Common myeloid progenitor, CD34-positive (primary cell): ENCODE measurements around the gene RNASE13.
A peak's percentile ranks its signal among the peaks of the same experiment; 100 is the strongest.

ENCODE experiments used
- CTCF ChIA-PET: fragments of 350-600 bp; sonication (Branson Sonifier 250); formaldehyde crosslinking; loops from one replicate; lab custom pipeline; 2021; ENCODE audit warnings: antibody characterized with exemption; lab: Charles Lee
- POLR2A ChIA-PET: fragments of 350-600 bp; sonication (Branson Sonifier 250); formaldehyde crosslinking; loops from one replicate; lab custom pipeline; 2021; ENCODE audit warnings: antibody characterized with exemption; lab: Charles Lee
- DNase-seq, 3 donors: peaks; one replicate each; pipeline versions ENCODE4 v3.0.0 to v3.0.0-alpha.2; 2013
- H3K27ac ChIP-seq, 2 experiments: 1 replicate in 1 of 2; 2 replicates in 1 of 2; pipeline ENCODE4 v1.7.0; 2013; ENCODE audit warnings: inconsistent platforms in 2 of 2, low read length in 2 of 2, mild to moderate bottlenecking in 2 of 2, low read depth in 1 of 2, moderate library complexity in 1 of 2; ENCODE audit not compliant: severe bottlenecking in 2 of 2, insufficient read depth in 1 of 2, poor library complexity in 1 of 2
- H3K27me3 ChIP-seq, 5 experiments: replicated peaks in 2 of 5; 1 replicate in 3 of 5; 2 replicates in 2 of 5; pipeline versions ENCODE4 v1.6.1 to v1.7.0; 2013; ENCODE audit warnings: low read length in 4 of 5, mild to moderate bottlenecking in 2 of 5, moderate library complexity in 2 of 5, inconsistent platforms in 1 of 5; ENCODE audit not compliant: insufficient read depth in 5 of 5, control insufficient read depth in 4 of 5
- H3K36me3 ChIP-seq, 4 experiments: 1 replicate in 2 of 4; 2 replicates in 2 of 4; pipeline versions ENCODE4 v1.6.1 to v1.7.0; 2013; ENCODE audit warnings: low read length in 3 of 4, control low read depth in 1 of 4, mild to moderate bottlenecking in 1 of 4; ENCODE audit not compliant: control insufficient read depth in 4 of 4, insufficient read depth in 4 of 4
- H3K4me1 ChIP-seq, 4 experiments: 1 replicate in 3 of 4; 2 replicates in 1 of 4; pipeline versions ENCODE4 v1.6.1 to v1.7.1; 2013; ENCODE audit warnings: low read length in 3 of 4, mild to moderate bottlenecking in 3 of 4, control low read depth in 1 of 4, inconsistent platforms in 1 of 4, moderate library complexity in 1 of 4; ENCODE audit not compliant: control insufficient read depth in 4 of 4, insufficient read depth in 4 of 4; ENCODE audit errors: control extremely low read depth in 1 of 4
- H3K4me3 ChIP-seq, 7 experiments: 1 replicate in 4 of 7; 2 replicates in 3 of 7; pipeline versions ENCODE4 v1.5.1 to v1.7.0; 2013; ENCODE audit warnings: mild to moderate bottlenecking in 7 of 7, low read length in 6 of 7, moderate library complexity in 6 of 7, inconsistent platforms in 2 of 7, low read depth in 2 of 7, control low read depth in 1 of 7; ENCODE audit not compliant: insufficient read depth in 4 of 7, control insufficient read depth in 1 of 7; ENCODE audit errors: extremely low read depth in 1 of 7
- H3K9me3 ChIP-seq, 5 experiments: 1 replicate in 4 of 5; 2 replicates in 1 of 5; pipeline versions ENCODE4 v1.6.1 to v1.7.1; 2013; ENCODE audit warnings: low read length in 4 of 5, mild to moderate bottlenecking in 2 of 5, inconsistent platforms in 1 of 5, low read depth in 1 of 5, moderate library complexity in 1 of 5; ENCODE audit not compliant: control insufficient read depth in 4 of 5, insufficient read depth in 2 of 5; ENCODE audit errors: control extremely low read depth in 1 of 5
- WGBS: methylation state at CpG from one replicate; pipeline ENCODE4 v1.1.5; 2013; ENCODE audit not compliant: insufficient coverage; 5-methylcytosine and 5-hydroxymethylcytosine counted together

RNASE13 gene

GRCh38 chr14:21038441-21039422 is 4.1 kb upstream of the RNASE13 start:
- POLR2A ChIA-PET: interaction anchor here (1.7 kb wide), 1 partner anchor 24 kb away, joined by 9 read pairs; no protein-coding TSS in a partner anchor
- CTCF ChIA-PET: interaction anchor here (1.2 to 7.2 kb wide), 14 partner anchors 8 to 165 kb away, joined by 3 to 345 read pairs (median 8); partner anchors contain the start of genes NDRG2 and TPPP2

DNA sequence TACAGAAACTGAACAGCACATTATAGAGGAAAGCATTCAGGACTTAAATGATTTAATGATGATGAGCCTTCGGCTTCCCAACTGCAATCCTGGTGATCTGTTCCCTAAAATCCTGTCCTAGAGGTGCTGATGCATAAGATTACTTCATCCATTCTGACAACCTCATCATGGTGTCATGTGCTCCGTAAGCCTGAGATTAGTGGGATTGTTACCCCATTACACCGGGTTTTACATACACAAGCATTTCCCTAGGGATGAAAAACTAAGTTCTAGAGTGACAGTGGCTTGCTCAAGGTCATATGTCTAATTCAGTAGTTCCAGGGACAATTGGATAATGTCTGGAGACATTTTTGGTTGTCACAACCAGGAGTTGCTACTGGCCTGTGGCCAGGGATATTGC is 2.5 kb upstream of the RNASE13 start:
- Histone ChIP-seq H3K9me3 (no peaks in the 10 kb centered on the region), H3K27ac (no peak overlapping the region), H3K36me3 (no peaks in the 10 kb centered on the region), H3K27me3 (no peaks in the 10 kb centered on the region), H3K4me1 (peaks cover 0 to 7% (median 2%) of the 10 kb centered on the region in 4 experiments), H3K4me3 (no peak overlapping the region)
- DNase-seq: no peak
- ChIA-PET CTCF (interaction anchor here (0.9 to 6.9 kb wide), 3 partner anchors 11 to 50 kb away, joined by 3 to 155 read pairs (median 3); no protein-coding TSS in a partner anchor), POLR2A (no interaction called here)
- WGBS: 100% methylated on average over 2 of the region's 3 CpGs

More at GRCh38 chr14:21038441-21039422, 4.1 kb upstream of the RNASE13 start:
- WGBS: 96% methylated on average over 4 of the region's 10 CpGs
- Histone ChIP-seq H3K27me3 (no peaks in the 10 kb centered on the region), H3K36me3 (no peaks in the 10 kb centered on the region), H3K9me3 (no peaks in the 10 kb centered on the region), H3K4me1 (peaks cover under 1 to 20% (median 13%) of the 10 kb centered on the region in 4 experiments), H3K27ac (no peak overlapping the region), H3K4me3 (no peak overlapping the region)
- no peak for DNase-seq

- no peak overlapping the region for H3K4me3 ChIP-seq
- H3K9me3 ChIP-seq: no peaks in the 10 kb centered on the region
- peaks cover 0 to 7% (median 2%) of the 10 kb centered on the region in 4 experiments for H3K4me1 ChIP-seq
- peak in 2 of 3 donors; percentile 36 to 46 for DNase-seq
- WGBS: 97% methylated on average over 4 of the region's 7 CpGs
- peaks cover 0 to 2% (median 0%) of the 10 kb centered on the region in 5 experiments for H3K27me3 ChIP-seq
- no peak overlapping the region for H3K27ac ChIP-seq
- CTCF ChIA-PET: interaction anchor here (1.6 to 6.9 kb wide), 2 partner anchors 10 to 22 kb away, joined by 3 to 155 read pairs; no protein-coding TSS in a partner anchor
- POLR2A ChIA-PET: no interaction called here
- H3K36me3 ChIP-seq: no peaks in the 10 kb centered on the region
These were observed 2.1 kb upstream of the RNASE13 start for GRCh38 chr14:21036751-21037150.

- peaks cover 0 to 4% (median 1%) of the 10 kb centered on the region in 4 experiments for H3K4me1 ChIP-seq
- H3K27me3 ChIP-seq: peaks cover 0 to 3% (median 0%) of the 10 kb centered on the region in 5 experiments
- no peaks in the 10 kb centered on the region for H3K36me3 ChIP-seq
- H3K27ac ChIP-seq: no peak overlapping the region
- ChIA-PET CTCF (interaction anchor here (1.2 to 6.9 kb wide), 4 partner anchors 15 to 72 kb away, joined by 3 to 155 read pairs (median 8); no protein-coding TSS in a partner anchor), POLR2A (no interaction called here)
- H3K4me3 ChIP-seq: no peak overlapping the region
- H3K9me3 ChIP-seq: no peaks in the 10 kb centered on the region
- DNase-seq: no peak
- 92% methylated on average over 3 of the region's 4 CpGs for WGBS
These were observed 1.4 kb downstream of the RNASE13 start for GRCh38 chr14:21033133-21033698.

DNA sequence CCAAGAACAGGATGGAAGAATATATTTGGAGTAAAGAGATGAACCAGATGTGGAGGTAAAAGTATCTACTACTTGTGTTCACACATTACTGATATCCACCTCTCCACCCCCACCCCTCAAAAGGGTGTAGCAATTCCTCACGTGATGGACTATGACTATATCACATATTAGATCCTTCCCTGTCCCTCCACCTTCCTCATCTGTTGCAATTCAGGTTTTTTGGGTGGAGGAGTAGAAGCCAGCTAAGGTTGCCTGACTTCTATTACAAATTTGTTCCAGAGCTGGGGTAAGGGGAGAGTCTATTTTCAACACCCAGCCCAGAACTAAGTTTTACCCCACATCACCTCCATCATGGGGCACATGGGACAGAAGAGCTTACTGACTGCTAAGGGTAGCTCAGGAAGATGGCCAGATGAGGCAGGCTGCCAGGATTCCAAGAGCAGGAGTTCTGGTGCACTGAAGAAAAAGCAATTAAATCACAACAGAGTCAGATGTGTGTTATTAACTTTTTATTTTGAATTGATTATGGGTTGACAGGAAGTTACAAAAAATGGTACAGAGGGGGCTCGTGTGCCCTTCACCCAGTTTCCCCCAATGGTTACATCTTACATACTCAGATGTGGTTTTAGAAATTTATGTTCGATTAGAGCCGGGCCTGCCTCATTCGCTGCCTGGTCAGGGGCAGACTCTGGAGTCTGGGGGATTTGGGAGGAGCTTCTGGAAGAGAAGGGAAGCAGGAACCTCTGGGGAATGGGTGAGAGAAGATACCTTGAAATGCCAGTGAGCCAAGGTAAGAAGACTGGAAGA is 2.1 kb downstream of the RNASE13 start:
- ChIA-PET POLR2A (no interaction called here), CTCF (interaction anchor here (1.2 to 6.9 kb wide), 7 partner anchors 9 to 72 kb away, joined by 3 to 155 read pairs (median 8); partner anchors contain the start of gene RNASE7)
- WGBS: 100% methylated on average over 2 of the region's 5 CpGs
- H3K4me1 ChIP-seq: peaks cover 0 to 4% (median 1%) of the 10 kb centered on the region in 4 experiments
- no peaks in the 10 kb centered on the region for H3K36me3 ChIP-seq
- H3K27me3 ChIP-seq: peaks cover 0 to 3% (median 0%) of the 10 kb centered on the region in 5 experiments
- no peak overlapping the region for H3K27ac ChIP-seq
- no peak overlapping the region for H3K4me3 ChIP-seq
- no peaks in the 10 kb centered on the region for H3K9me3 ChIP-seq
- DNase-seq: no peak

DNA sequence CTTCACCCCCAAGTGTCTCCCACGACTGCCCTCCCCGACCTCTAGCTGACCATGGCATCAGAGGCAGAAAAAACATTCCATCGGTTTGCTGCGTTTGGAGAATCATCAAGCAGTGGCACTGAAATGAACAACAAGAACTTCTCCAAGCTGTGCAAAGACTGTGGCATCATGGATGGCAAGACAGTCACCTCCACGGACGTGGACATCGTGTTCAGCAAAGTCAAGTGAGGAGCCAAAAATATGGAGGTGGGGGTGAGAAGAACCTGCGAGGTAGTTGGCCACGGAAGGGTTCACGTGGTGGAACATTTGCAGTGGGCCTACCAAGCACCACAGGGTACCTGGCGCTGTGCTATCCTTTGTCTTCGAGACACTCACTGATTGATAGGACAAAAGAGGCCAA is 4.1 kb downstream of the RNASE13 start:
- Histone ChIP-seq H3K9me3 (no peaks in the 10 kb centered on the region), H3K27me3 (peaks cover 0 to 6% (median 0%) of the 10 kb centered on the region in 5 experiments), H3K36me3 (no peaks in the 10 kb centered on the region), H3K4me1 (peaks cover 0 to 13% (median 3%) of the 10 kb centered on the region in 4 experiments), H3K4me3 (no peak overlapping the region), H3K27ac (no peak overlapping the region)
- ChIA-PET CTCF (interaction anchor here (0.8 to 5.5 kb wide), 4 partner anchors 11 to 19 kb away, joined by 3 to 63 read pairs (median 12); partner anchors contain the start of gene RNASE7), POLR2A (no interaction called here)
- no peak for DNase-seq
- WGBS: 91% methylated on average over 10 of the region's 12 CpGs
